Activated B cell treated with CpG ODN at 0.5 μM for 24 hours (primary cell): Measurements from ENCODE around the gene APCDD1L. TPM values are rescaled to one million over a fixed set of nuclear protein-coding genes. Genes with fewer than 3 reads are reported as not detected.

Experiments
- ATAC-seq: fragments of 200-7000 bp; cut with Tn5 transposase; one replicate; pipeline ENCODE4 v1.10.0; 2021; ENCODE audit warnings: low read depth, mild to moderate bottlenecking, moderate library complexity
- CTCF ChIA-PET: fragments of 350-600 bp; sonication (Branson Sonifier 250); formaldehyde crosslinking; loops from one replicate; lab custom pipeline; 2021; ENCODE audit warnings: antibody characterized with exemption; lab: Charles Lee
- POLR2A ChIA-PET: fragments of 350-600 bp; sonication (Branson Sonifier 250); formaldehyde crosslinking; loops from one replicate; lab custom pipeline; 2021; ENCODE audit warnings: antibody characterized with exemption; lab: Charles Lee
- DNase-seq: peaks from one replicate; pipeline ENCODE4 v3.0.0; 2022
- H3K27ac Mint-ChIP-seq: one replicate; pipeline ENCODE4 v1.8.0; 2020; ENCODE audit warnings: mixed read lengths
- H3K27me3 Mint-ChIP-seq: one replicate; pipeline ENCODE4 v1.8.0; 2021; ENCODE audit warnings: mixed read lengths
- H3K36me3 Mint-ChIP-seq: one replicate; pipeline ENCODE4 v1.8.0; 2021; ENCODE audit warnings: low read depth, mixed read lengths
- H3K4me1 Mint-ChIP-seq: one replicate; pipeline ENCODE4 v1.8.0; 2021; ENCODE audit warnings: mixed read lengths
- H3K4me3 Mint-ChIP-seq: one replicate; pipeline ENCODE4 v1.8.0; 2020; ENCODE audit warnings: mild to moderate bottlenecking, mixed read lengths
- H3K9me3 Mint-ChIP-seq: one replicate; pipeline ENCODE4 v1.8.0; 2020; ENCODE audit warnings: mixed read lengths
- intact Hi-C: fragments of 100-400 bp; cut with micrococcal nuclease; formaldehyde crosslinking; loops from one replicate; pipeline ENCODE4 v1.15.1; 2024
- total RNA-seq: library from RNA; stranded (reverse); gene quantifications from 2 replicates; pipeline ENCODE4 v1.2.3, GENCODE V29; 2022
- TF ChIP-seq, protein P1 (sequence below): fragments of 200-600 bp; IDR thresholded peaks from one replicate; pipeline ENCODE4 v1.8.0; 2022; ENCODE audit warnings: antibody characterized with exemption, mild to moderate bottlenecking

APCDD1L gene
- total RNA-seq, 1 donor from 2014 or later, result not detected

DNA sequence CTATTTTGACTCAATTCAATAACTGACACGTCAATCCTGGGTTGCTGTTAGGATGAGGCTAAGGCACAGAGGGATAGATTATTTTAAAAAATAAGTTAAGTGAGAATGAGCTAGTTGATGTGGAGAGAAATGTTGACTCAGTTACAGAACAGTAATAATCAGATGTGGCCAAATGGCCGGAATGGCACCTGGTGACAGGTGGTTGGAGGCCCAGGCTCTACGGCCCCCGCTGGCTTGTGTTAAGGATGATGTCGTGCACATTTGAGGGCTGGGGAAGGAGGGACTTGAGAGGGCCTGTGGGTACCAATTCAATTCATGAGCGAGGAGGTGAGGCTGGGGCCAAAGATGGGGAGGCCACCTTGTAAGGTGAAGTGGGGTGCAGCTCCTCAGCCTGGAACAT is 31.7 kb downstream of the APCDD1L start:
- Mint-ChIP-seq H3K27ac (no peak overlapping the region), H3K36me3 (peaks cover 6% of the 10 kb centered on the region), H3K4me1 (no peaks in the 10 kb centered on the region), H3K27me3 (peaks cover 22% of the 10 kb centered on the region), H3K9me3 (peaks cover 17% of the 10 kb centered on the region), H3K4me3 (no peak overlapping the region)
- DNase-seq (no peak), ATAC-seq (no peak)
- ChIA-PET CTCF (no interaction called here), POLR2A (no interaction called here)
- intact Hi-C loops, result no loop called here
- TF ChIP-seq, protein P1, sequence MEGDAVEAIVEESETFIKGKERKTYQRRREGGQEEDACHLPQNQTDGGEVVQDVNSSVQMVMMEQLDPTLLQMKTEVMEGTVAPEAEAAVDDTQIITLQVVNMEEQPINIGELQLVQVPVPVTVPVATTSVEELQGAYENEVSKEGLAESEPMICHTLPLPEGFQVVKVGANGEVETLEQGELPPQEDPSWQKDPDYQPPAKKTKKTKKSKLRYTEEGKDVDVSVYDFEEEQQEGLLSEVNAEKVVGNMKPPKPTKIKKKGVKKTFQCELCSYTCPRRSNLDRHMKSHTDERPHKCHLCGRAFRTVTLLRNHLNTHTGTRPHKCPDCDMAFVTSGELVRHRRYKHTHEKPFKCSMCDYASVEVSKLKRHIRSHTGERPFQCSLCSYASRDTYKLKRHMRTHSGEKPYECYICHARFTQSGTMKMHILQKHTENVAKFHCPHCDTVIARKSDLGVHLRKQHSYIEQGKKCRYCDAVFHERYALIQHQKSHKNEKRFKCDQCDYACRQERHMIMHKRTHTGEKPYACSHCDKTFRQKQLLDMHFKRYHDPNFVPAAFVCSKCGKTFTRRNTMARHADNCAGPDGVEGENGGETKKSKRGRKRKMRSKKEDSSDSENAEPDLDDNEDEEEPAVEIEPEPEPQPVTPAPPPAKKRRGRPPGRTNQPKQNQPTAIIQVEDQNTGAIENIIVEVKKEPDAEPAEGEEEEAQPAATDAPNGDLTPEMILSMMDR, result no peak

DNA sequence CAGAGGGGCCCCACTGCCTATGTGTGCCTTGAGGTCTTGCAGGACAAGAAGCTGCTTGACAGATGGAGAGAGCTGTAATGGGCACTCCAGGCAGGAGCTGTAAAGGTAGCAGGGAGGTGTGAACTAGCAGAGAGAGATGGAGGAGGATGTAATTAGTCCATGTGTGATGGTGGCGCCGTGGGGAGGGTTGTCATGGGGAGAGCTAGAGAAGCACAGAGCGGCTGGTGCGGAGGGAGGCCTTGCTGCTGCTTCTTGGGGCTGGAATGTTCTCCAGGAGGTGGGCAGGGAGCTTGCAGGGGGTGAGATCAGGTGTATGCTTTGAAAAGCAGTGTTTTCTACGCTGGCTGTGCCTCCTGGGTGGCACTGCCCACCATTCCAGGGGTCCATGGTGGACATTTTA is 32.1 kb downstream of the APCDD1L start:
- intact Hi-C loops, result no loop called here
- H3K27ac Mint-ChIP-seq, result no peak overlapping the region
- peaks cover 19% of the 10 kb centered on the region for H3K9me3 Mint-ChIP-seq
- CTCF ChIA-PET, result no interaction called here
- no peak overlapping the region for H3K4me3 Mint-ChIP-seq
- H3K27me3 Mint-ChIP-seq, result peaks cover 21% of the 10 kb centered on the region
- ATAC-seq (no peak), DNase-seq (no peak)
- POLR2A ChIA-PET, result no interaction called here
- peaks cover 6% of the 10 kb centered on the region for H3K36me3 Mint-ChIP-seq
- TF ChIP-seq, protein P1, result no peak
- no peaks in the 10 kb centered on the region for H3K4me1 Mint-ChIP-seq

DNA sequence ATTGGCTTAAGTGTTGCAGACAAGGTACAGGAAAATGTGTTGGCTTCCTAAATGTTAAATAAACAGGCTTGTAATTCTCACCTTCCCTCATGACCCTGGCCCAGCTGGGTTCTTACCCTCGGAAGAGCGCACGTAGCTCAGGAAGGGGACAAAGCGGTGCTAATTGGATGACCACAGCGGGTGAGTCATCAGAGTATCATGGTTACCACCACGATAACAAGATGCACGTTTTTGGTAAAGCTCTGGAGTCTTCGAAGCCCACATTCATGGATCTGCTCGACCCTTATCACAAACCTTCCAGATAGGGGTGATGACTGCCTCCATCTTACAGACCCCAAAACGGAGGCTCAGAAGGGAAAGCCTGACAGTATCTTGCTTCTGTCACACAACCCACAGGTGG is 32.8 kb downstream of the APCDD1L start:
- ATAC-seq, result no peak
- POLR2A ChIA-PET, result no interaction called here

DNA sequence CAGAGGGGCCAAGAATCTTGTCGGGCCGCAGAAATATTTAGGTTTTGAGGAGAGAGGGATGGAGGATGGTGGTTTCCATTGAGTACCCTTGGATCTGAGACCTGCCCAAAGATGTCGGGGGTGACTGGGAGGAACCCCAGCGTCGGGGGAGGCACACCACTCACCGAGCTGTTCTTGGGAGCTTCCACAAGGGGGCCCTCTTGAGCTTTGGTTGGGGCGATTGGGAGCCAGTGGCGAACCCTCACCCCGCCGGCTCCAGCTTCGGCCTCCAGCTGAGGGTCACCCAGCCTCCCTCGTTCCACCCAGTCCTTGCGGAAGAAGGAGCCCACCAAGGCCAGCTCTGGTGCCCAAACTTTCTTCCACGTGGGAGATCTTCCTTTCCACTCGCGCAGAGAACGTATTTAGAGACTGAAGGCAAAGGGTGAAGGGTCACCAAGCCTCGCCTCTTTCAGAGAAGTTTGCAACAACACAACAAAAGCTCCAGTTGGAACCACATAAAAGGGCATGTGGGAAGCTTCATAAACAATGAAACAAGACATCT is 33.6 kb downstream of the APCDD1L start:
- CTCF ChIA-PET, result no interaction called here
- POLR2A ChIA-PET, result interaction anchor here (0.5 to 0.6 kb wide), 2 partner anchors 50 to 210 kb away, joined by 5 read pairs; no protein-coding TSS in a partner anchor
- Mint-ChIP-seq H3K27ac (no peak overlapping the region), H3K4me3 (no peak overlapping the region), H3K4me1 (no peaks in the 10 kb centered on the region), H3K27me3 (peaks cover 19% of the 10 kb centered on the region), H3K9me3 (peaks cover 21% of the 10 kb centered on the region), H3K36me3 (peaks cover 5% of the 10 kb centered on the region)
- intact Hi-C loops, result no loop called here
- TF ChIP-seq, protein P1, result no peak
- ATAC-seq (no peak), DNase-seq (no peak)

More for the DNA sequence above, 32.8 kb downstream of the APCDD1L start:
- no peak overlapping the region for H3K27ac Mint-ChIP-seq
- TF ChIP-seq, protein P1, result no peak
- CTCF ChIA-PET, result no interaction called here
- H3K9me3 Mint-ChIP-seq, result peaks cover 21% of the 10 kb centered on the region
- H3K4me3 Mint-ChIP-seq, result no peak overlapping the region
- H3K27me3 Mint-ChIP-seq, result peaks cover 20% of the 10 kb centered on the region
- DNase-seq, result no peak
- no peaks in the 10 kb centered on the region for H3K4me1 Mint-ChIP-seq
- intact Hi-C loops, result no loop called here
- H3K36me3 Mint-ChIP-seq, result peaks cover 6% of the 10 kb centered on the region

DNA sequence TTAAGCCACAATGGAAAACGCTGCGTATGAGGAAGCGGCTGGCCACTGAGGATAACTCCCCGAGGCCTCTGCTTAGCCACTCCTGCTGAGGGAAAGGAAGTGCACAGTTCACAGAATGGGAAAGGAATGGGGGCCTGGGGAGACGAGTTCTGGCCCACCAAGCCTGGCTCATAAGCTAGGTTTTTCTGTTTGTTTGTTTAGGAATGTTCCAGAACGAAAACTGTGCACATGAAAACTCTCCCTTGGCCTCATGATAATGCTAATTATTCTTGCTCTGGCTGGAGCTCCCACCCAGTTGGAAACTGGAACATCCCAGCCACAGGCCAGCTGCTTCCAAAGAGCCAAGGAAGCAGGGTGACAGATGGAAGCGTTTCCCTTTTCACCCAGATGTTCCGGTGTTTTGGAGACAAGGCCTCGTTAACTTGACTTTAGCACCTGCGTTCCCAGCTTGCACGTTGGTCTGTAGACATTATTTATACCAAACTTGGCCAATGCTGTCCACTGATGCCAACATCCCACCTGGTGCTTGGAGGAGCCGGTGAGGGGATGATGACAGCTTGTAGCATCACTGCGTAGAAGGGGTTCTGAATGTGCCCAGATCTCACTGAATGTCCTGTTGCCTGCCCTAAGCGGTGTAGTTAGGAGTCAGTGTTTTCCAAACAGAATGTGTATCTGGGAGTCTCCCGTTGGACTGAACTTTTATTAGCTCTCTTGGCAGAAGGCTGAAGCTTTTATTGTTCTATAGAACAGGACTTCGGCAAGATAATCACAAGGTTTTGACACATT is 34.5 kb downstream of the APCDD1L start:
- DNase-seq, result no peak
- TF ChIP-seq, protein P1, result no peak
- no peaks in the 10 kb centered on the region for H3K4me1 Mint-ChIP-seq
- ChIA-PET POLR2A (interaction anchor here (0.5 kb wide), 1 partner anchor 210 kb away, joined by 5 read pairs; no protein-coding TSS in a partner anchor), CTCF (no interaction called here)
- H3K27ac Mint-ChIP-seq, result no peak overlapping the region
- H3K9me3 Mint-ChIP-seq, result peaks cover 13% of the 10 kb centered on the region
- no peaks in the 10 kb centered on the region for H3K36me3 Mint-ChIP-seq
- peaks cover 14% of the 10 kb centered on the region for H3K27me3 Mint-ChIP-seq
- H3K4me3 Mint-ChIP-seq, result no peak overlapping the region
- no peak for ATAC-seq
- intact Hi-C loops, result no loop called here
